Measurements from ENCODE around the gene OSBPL10.

Gene OSBPL10

DNA sequence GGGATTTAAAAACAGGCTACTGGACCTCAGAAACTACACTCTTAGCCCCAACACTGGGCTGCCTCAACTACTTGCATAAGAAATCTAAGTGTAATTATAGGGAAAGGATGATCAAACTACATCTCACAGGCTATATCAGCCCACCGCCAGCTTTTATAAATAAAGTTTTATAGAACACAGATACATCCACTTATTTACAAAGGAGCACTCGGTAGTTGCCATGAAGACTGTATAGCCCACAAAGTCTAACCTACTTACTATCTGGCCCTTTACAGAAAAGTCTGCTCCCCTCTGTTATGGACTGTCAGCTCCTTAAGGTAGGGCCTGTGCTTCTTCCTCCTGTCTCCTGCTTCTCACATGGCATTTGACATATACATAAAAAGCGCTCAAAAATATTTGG is 9.5 kb downstream of the OSBPL10 start:
- H3K36me3 ChIP-seq (ENCODE audit: insufficient read depth, low read length), result peaks cover 10% of the 10 kb centered on the region; the same call in 1 of the 2 replicates
- H3K27me3 ChIP-seq (ENCODE audit: insufficient read depth, low read length), result no peaks in the 10 kb centered on the region
- H3F3A ChIP-seq (ENCODE audit: insufficient read depth, low read length), result peaks cover 10% of the 10 kb centered on the region
- peak overlapping the region; percentile 99 for H3K27ac ChIP-seq (ENCODE audit: low read depth, low read length, poor library complexity, severe bottlenecking)
- H3K9me3 ChIP-seq (ENCODE audit: low read length), result no peaks in the 10 kb centered on the region
- no peaks in the 10 kb centered on the region for H3K9me2 ChIP-seq (ENCODE audit: low read depth, low read length)
- no peak overlapping the region for H2AFZ ChIP-seq (ENCODE audit: low read length)
- no peak for TF ChIP-seq EZH2 (IDR thresholded peaks at IDR 0.05; ENCODE audit: borderline replicate concordance, low read length)
- TF ChIP-seq, protein P1, sequence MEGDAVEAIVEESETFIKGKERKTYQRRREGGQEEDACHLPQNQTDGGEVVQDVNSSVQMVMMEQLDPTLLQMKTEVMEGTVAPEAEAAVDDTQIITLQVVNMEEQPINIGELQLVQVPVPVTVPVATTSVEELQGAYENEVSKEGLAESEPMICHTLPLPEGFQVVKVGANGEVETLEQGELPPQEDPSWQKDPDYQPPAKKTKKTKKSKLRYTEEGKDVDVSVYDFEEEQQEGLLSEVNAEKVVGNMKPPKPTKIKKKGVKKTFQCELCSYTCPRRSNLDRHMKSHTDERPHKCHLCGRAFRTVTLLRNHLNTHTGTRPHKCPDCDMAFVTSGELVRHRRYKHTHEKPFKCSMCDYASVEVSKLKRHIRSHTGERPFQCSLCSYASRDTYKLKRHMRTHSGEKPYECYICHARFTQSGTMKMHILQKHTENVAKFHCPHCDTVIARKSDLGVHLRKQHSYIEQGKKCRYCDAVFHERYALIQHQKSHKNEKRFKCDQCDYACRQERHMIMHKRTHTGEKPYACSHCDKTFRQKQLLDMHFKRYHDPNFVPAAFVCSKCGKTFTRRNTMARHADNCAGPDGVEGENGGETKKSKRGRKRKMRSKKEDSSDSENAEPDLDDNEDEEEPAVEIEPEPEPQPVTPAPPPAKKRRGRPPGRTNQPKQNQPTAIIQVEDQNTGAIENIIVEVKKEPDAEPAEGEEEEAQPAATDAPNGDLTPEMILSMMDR (IDR thresholded peaks at IDR 0.05; ENCODE audit: low read length), result no peak
- peak overlapping the region; percentile 69 for H3K9ac ChIP-seq (ENCODE audit: low read length)
- H3K4me2 ChIP-seq (ENCODE audit: low read length), result peak overlapping the region; percentile 68
- peak overlapping the region; percentile 48 for H3K4me3 ChIP-seq (ENCODE audit: low read depth, low read length, poor library complexity, severe bottlenecking)
- H3K4me1 ChIP-seq (ENCODE audit: insufficient read depth, low read length, severe bottlenecking), result peaks cover 100% of the 10 kb centered on the region
- no peaks in the 10 kb centered on the region for H4K20me1 ChIP-seq (ENCODE audit: insufficient read depth, low read length)
- peaks cover 70% of the 10 kb centered on the region for H3K79me2 ChIP-seq (ENCODE audit: insufficient read depth, low read length)

DNA sequence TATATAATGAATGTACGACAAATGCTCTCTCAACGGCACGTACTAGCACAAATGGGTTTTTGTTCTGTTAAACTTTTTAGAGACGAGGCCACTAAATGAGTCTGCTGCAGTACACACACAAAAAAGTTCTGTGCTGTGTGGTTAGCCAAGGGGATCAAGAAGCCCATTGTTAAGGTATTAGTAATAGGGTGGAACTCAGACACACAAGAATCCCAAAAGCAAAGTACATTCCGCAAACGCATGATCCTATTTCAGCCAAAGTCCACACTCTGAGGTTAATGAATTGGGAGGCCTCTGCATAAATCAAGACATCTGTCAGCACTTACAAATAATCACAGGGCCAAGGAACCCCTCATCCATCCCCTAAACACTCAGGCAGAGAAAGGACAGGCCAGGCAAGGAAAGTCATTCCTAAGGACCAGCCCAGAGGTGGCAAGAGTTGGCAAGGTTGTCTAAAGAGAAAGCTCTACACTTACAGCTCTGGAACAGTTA is 12.1 kb downstream of the OSBPL10 start:
- Histone ChIP-seq H4K20me1 (ENCODE audit: insufficient read depth, low read length) (no peaks in the 10 kb centered on the region), H3K9ac (ENCODE audit: low read length) (peak overlapping the region; percentile 70), H3K36me3 (ENCODE audit: insufficient read depth, low read length) (peaks cover 14% of the 10 kb centered on the region; the same call in 1 of the 2 replicates), H3F3A (ENCODE audit: insufficient read depth, low read length) (peaks cover 10% of the 10 kb centered on the region), H3K9me2 (ENCODE audit: low read depth, low read length) (no peaks in the 10 kb centered on the region), H3K27me3 (ENCODE audit: insufficient read depth, low read length) (no peaks in the 10 kb centered on the region), H3K4me3 (ENCODE audit: low read depth, low read length, poor library complexity, severe bottlenecking) (peak overlapping the region; percentile 55), H3K4me2 (ENCODE audit: low read length) (peak overlapping the region; percentile 65), H3K9me3 (ENCODE audit: low read length) (no peaks in the 10 kb centered on the region), H3K27ac (ENCODE audit: low read depth, low read length, poor library complexity, severe bottlenecking) (peak overlapping the region; percentile 99), H3K4me1 (ENCODE audit: insufficient read depth, low read length, severe bottlenecking) (peaks cover 87% of the 10 kb centered on the region), H3K79me2 (ENCODE audit: insufficient read depth, low read length) (peaks cover 61% of the 10 kb centered on the region), H2AFZ (ENCODE audit: low read length) (0 out of 2 replicates have a peak overlapping the region, but pooled peaks have one; percentile 7)
- TF ChIP-seq EZH2 (IDR thresholded peaks at IDR 0.05; ENCODE audit: borderline replicate concordance, low read length), result no peak
- TF ChIP-seq, protein P1 (IDR thresholded peaks at IDR 0.05; ENCODE audit: low read length), result no peak

DNA sequence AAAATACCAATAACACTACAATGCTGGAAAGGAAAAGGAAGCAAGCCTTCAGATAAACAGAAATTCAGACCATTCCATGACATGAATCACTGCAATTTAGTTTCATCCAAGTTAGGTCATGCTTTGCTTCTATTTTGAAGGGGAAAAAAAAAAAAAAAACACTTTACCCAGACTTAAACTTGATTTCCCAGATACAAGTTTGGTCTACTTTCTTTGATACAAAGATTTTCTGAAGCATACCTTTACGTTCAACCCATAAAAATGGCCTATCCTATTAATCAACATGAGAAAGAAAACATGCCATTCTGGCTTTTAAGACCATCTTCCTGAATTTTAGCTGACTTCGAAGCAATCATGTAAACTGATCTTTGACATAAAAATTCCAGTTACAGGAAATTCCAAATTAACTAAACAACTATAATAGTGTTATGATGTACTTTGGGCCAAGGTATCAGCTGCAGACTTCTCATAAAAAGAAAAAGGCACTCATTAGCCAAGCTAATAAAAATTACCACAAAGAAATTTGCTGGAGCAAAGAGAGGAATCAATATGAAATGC is 12.6 kb downstream of the OSBPL10 start:
- H3K9me3 ChIP-seq (ENCODE audit: low read length), result no peaks in the 10 kb centered on the region
- H3F3A ChIP-seq (ENCODE audit: insufficient read depth, low read length), result peaks cover 10% of the 10 kb centered on the region
- peaks cover 87% of the 10 kb centered on the region for H3K4me1 ChIP-seq (ENCODE audit: insufficient read depth, low read length, severe bottlenecking)
- H3K4me2 ChIP-seq (ENCODE audit: low read length), result peak overlapping the region; percentile 65
- no peaks in the 10 kb centered on the region for H4K20me1 ChIP-seq (ENCODE audit: insufficient read depth, low read length)
- peaks cover 14% of the 10 kb centered on the region; the same call in 1 of the 2 replicates for H3K36me3 ChIP-seq (ENCODE audit: insufficient read depth, low read length)
- peak overlapping the region; percentile 70 for H3K9ac ChIP-seq (ENCODE audit: low read length)
- H2AFZ ChIP-seq (ENCODE audit: low read length), result 0 out of 2 replicates have a peak overlapping the region, but pooled peaks have one; percentile 7
- no peaks in the 10 kb centered on the region for H3K27me3 ChIP-seq (ENCODE audit: insufficient read depth, low read length)
- H3K27ac ChIP-seq (ENCODE audit: low read depth, low read length, poor library complexity, severe bottlenecking), result peak overlapping the region; percentile 99
- peak overlapping the region; percentile 55 for H3K4me3 ChIP-seq (ENCODE audit: low read depth, low read length, poor library complexity, severe bottlenecking)
- H3K79me2 ChIP-seq (ENCODE audit: insufficient read depth, low read length), result peaks cover 61% of the 10 kb centered on the region
- TF ChIP-seq, protein P1 (IDR thresholded peaks at IDR 0.05; ENCODE audit: low read length), result no peak
- no peak for TF ChIP-seq EZH2 (IDR thresholded peaks at IDR 0.05; ENCODE audit: borderline replicate concordance, low read length)
- no peaks in the 10 kb centered on the region for H3K9me2 ChIP-seq (ENCODE audit: low read depth, low read length)

Data from OCI-LY1 (cell line).